ENCODE results near the gene C2CD4B. TPM values are rescaled to one million over a fixed set of nuclear protein-coding genes. Genes with fewer than 3 reads are reported as not detected.

C2CD4B gene
- total RNA-seq, 1 donor from 2014 or later, result not detected

GRCh38 chr15:62136911-62137865, 27.9 kb downstream of the C2CD4B start:
- H3K27ac Mint-ChIP-seq, result no peak overlapping the region
- DNase-seq (no peak), ATAC-seq (ENCODE audit: low read depth) (no peak)
- ChIA-PET POLR2A (no interaction called here), CTCF (no interaction called here)
- H3K9me3 Mint-ChIP-seq, result no peaks in the 10 kb centered on the region
- H3K27me3 Mint-ChIP-seq, result peaks cover 8% of the 10 kb centered on the region
- H3K4me1 Mint-ChIP-seq, result no peaks in the 10 kb centered on the region
- intact Hi-C loops (cut with micrococcal nuclease), result no loop called here
- H3K36me3 Mint-ChIP-seq (ENCODE audit: low read depth), result no peaks in the 10 kb centered on the region
- H3K4me3 Mint-ChIP-seq, result no peak overlapping the region
- no peak for TF ChIP-seq CTCF (IDR thresholded peaks at IDR 0.05)

GRCh38 chr15:62135532-62136134, 29.5 kb downstream of the C2CD4B start:
- intact Hi-C loops (cut with micrococcal nuclease), result no loop called here

GRCh38 chr15:62133141-62133540, 31.9 kb downstream of the C2CD4B start:
- ChIA-PET CTCF (no interaction called here), POLR2A (no interaction called here)
- no peaks in the 10 kb centered on the region for H3K36me3 Mint-ChIP-seq (ENCODE audit: low read depth)
- no peak overlapping the region for H3K27ac Mint-ChIP-seq
- peaks cover 2% of the 10 kb centered on the region for H3K27me3 Mint-ChIP-seq
- DNase-seq (no peak), ATAC-seq (ENCODE audit: low read depth) (no peak)
- H3K4me1 Mint-ChIP-seq, result no peaks in the 10 kb centered on the region
- no peak overlapping the region for H3K4me3 Mint-ChIP-seq
- no peak for TF ChIP-seq CTCF (IDR thresholded peaks at IDR 0.05)
- intact Hi-C loops (cut with micrococcal nuclease), result no loop called here
- peaks cover 2% of the 10 kb centered on the region for H3K9me3 Mint-ChIP-seq

More at GRCh38 chr15:62135532-62136134, 29.5 kb downstream of the C2CD4B start:
- ATAC-seq (ENCODE audit: low read depth), result no peak
- Mint-ChIP-seq H3K9me3 (no peaks in the 10 kb centered on the region), H3K27me3 (peaks cover 8% of the 10 kb centered on the region), H3K36me3 (ENCODE audit: low read depth) (no peaks in the 10 kb centered on the region), H3K4me1 (no peaks in the 10 kb centered on the region), H3K27ac (no peak overlapping the region), H3K4me3 (no peak overlapping the region)
- ChIA-PET CTCF (no interaction called here), POLR2A (no interaction called here)
- DNase-seq, result no peak
- no peak for TF ChIP-seq CTCF (IDR thresholded peaks at IDR 0.05)

GRCh38 chr15:62128916-62129315, 36.2 kb downstream of the C2CD4B start:
- no peak for TF ChIP-seq CTCF (IDR thresholded peaks at IDR 0.05)
- peaks cover 5% of the 10 kb centered on the region for H3K27me3 Mint-ChIP-seq
- intact Hi-C loops (cut with micrococcal nuclease), result no loop called here
- no peak overlapping the region for H3K4me3 Mint-ChIP-seq
- no peak overlapping the region for H3K27ac Mint-ChIP-seq
- DNase-seq (no peak), ATAC-seq (ENCODE audit: low read depth) (no peak)
- H3K9me3 Mint-ChIP-seq, result peaks cover 2% of the 10 kb centered on the region
- ChIA-PET POLR2A (no interaction called here), CTCF (no interaction called here)
- H3K36me3 Mint-ChIP-seq (ENCODE audit: low read depth), result no peaks in the 10 kb centered on the region
- peaks cover 12% of the 10 kb centered on the region for H3K4me1 Mint-ChIP-seq

GRCh38 chr15:62126364-62126763, 38.7 kb downstream of the C2CD4B start:
- ATAC-seq (ENCODE audit: low read depth) (no peak), DNase-seq (no peak)
- TF ChIP-seq CTCF (IDR thresholded peaks at IDR 0.05), result no peak
- H3K9me3 Mint-ChIP-seq, result peaks cover 2% of the 10 kb centered on the region
- intact Hi-C loops (cut with micrococcal nuclease), result no loop called here
- peaks cover 5% of the 10 kb centered on the region for H3K27me3 Mint-ChIP-seq
- no peak overlapping the region for H3K27ac Mint-ChIP-seq
- POLR2A ChIA-PET, result no interaction called here
- CTCF ChIA-PET, result no interaction called here
- H3K36me3 Mint-ChIP-seq (ENCODE audit: low read depth), result no peaks in the 10 kb centered on the region
- H3K4me1 Mint-ChIP-seq, result peaks cover 12% of the 10 kb centered on the region
- H3K4me3 Mint-ChIP-seq, result no peak overlapping the region

All from activated B cell treated with CpG ODN at 0.5 μM for 24 hours (primary cell).